ENCODE measurements around the gene MARCO. TPM values are rescaled to one million over a fixed set of nuclear protein-coding genes. Genes with fewer than 3 reads are reported as not detected.

The MARCO gene
- total RNA-seq, 4 donors from 2014 or later = 3.3 to 8.2 (median 4.0) TPM

GRCh38 chr2:118913131-118913802 is 28.7 kb upstream of the MARCO start:
- Histone ChIP-seq H3K4me1 (no peaks in the 10 kb centered on the region), H3K27me3 (no peaks in the 10 kb centered on the region), H3K27ac (no peak overlapping the region), H3K4me3 (no peak overlapping the region), H3K9me3 (no peaks in the 10 kb centered on the region), H3K36me3 (no peaks in the 10 kb centered on the region)
- TF ChIP-seq, protein P1, sequence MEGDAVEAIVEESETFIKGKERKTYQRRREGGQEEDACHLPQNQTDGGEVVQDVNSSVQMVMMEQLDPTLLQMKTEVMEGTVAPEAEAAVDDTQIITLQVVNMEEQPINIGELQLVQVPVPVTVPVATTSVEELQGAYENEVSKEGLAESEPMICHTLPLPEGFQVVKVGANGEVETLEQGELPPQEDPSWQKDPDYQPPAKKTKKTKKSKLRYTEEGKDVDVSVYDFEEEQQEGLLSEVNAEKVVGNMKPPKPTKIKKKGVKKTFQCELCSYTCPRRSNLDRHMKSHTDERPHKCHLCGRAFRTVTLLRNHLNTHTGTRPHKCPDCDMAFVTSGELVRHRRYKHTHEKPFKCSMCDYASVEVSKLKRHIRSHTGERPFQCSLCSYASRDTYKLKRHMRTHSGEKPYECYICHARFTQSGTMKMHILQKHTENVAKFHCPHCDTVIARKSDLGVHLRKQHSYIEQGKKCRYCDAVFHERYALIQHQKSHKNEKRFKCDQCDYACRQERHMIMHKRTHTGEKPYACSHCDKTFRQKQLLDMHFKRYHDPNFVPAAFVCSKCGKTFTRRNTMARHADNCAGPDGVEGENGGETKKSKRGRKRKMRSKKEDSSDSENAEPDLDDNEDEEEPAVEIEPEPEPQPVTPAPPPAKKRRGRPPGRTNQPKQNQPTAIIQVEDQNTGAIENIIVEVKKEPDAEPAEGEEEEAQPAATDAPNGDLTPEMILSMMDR (IDR thresholded peaks at IDR 0.05) = no peak
- no peak for TF ChIP-seq POLR2A (IDR thresholded peaks at IDR 0.05)
- no peak for DNase-seq

DNA sequence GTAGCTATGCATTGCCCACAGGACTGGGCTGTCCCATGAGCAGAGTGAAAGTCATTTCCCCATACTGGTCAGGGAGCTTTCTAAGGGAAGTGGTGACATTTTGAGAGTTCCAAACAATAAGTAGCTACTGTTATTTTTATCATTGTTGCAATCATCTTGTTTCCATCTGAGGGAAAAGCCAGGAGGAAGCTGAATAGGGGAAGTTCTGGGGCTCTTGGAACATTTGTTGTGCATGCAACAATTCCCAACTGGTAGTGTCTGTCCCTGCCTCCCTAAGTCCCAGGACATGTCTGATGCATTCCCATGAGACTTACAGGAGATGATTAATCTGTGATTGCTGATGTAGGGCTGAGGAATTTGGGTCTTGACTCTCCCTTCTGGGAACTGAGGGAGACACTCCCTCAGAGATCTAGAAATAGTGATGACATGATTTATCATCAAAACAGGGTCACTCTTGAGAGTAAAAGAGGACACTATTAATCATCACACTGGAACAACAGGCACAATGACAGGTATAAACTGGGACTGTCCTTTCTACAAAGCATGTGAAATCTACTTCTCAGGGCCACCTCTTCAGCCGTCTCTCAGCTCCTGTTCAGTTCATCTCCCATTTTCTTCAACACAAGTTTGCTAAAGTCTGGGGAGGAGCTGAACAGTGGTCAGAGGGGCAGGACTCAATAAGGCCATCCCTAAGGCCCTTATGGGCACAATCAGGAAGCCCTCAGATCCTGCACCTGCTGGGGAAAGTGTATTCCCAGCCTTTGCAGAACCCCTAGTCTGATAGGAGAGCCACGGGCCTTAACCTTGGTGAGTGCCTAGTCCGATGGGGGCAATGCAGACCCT is 28.0 kb upstream of the MARCO start:
- TF ChIP-seq, protein P1 (IDR thresholded peaks at IDR 0.05) = no peak
- no peak for TF ChIP-seq POLR2A (IDR thresholded peaks at IDR 0.05)
- DNase-seq = no peak
- H3K27me3 ChIP-seq = no peaks in the 10 kb centered on the region

GRCh38 chr2:118914721-118915453 is 27.1 kb upstream of the MARCO start:
- no peak for DNase-seq
- Histone ChIP-seq H3K27ac (no peak overlapping the region), H3K4me1 (no peaks in the 10 kb centered on the region), H3K4me3 (no peak overlapping the region), H3K9me3 (no peaks in the 10 kb centered on the region), H3K36me3 (no peaks in the 10 kb centered on the region), H3K27me3 (no peaks in the 10 kb centered on the region)
- TF ChIP-seq, protein P1 (IDR thresholded peaks at IDR 0.05) = no peak
- no peak for TF ChIP-seq POLR2A (IDR thresholded peaks at IDR 0.05)

More for the DNA sequence above, 28.0 kb upstream of the MARCO start:
- Histone ChIP-seq H3K4me1 (no peaks in the 10 kb centered on the region), H3K27ac (no peak overlapping the region), H3K9me3 (no peaks in the 10 kb centered on the region), H3K4me3 (no peak overlapping the region), H3K36me3 (no peaks in the 10 kb centered on the region)

GRCh38 chr2:118918017-118918416 is 24.0 kb upstream of the MARCO start:
- Histone ChIP-seq H3K36me3 (no peaks in the 10 kb centered on the region), H3K27me3 (no peaks in the 10 kb centered on the region), H3K27ac (no peak overlapping the region), H3K4me1 (no peaks in the 10 kb centered on the region), H3K4me3 (no peak overlapping the region), H3K9me3 (no peaks in the 10 kb centered on the region)
- TF ChIP-seq, protein P1 (IDR thresholded peaks at IDR 0.05) = no peak
- TF ChIP-seq POLR2A (IDR thresholded peaks at IDR 0.05) = no peak
- DNase-seq = no peak

DNA sequence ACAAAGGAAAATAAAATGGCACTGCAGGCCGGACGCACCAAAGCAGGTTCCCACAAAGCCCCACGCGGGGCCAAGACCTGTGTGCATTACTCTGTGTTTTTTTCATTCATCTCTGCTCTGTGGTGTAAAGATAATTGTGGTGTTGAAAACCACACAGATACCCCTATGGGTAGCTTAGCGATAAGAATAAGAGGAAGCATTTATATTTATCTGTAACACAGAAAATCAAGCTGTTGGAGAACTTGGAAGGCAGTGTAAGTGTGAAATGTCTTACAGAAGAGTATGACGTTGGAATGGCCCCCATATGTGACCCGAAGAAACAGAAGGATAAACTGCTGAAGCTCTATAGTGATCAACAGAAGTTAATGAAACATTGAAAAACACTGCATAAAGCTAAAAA is 20.3 kb upstream of the MARCO start:
- no peak for DNase-seq
- Histone ChIP-seq H3K9me3 (no peaks in the 10 kb centered on the region), H3K4me3 (no peak overlapping the region), H3K36me3 (no peaks in the 10 kb centered on the region), H3K27me3 (no peaks in the 10 kb centered on the region), H3K27ac (no peak overlapping the region), H3K4me1 (no peaks in the 10 kb centered on the region)
- TF ChIP-seq, protein P1 (IDR thresholded peaks at IDR 0.05) = no peak
- TF ChIP-seq POLR2A (IDR thresholded peaks at IDR 0.05) = no peak
